Measurements from ENCODE around the gene TMEM225. TPM values are rescaled to one million over a fixed set of nuclear protein-coding genes. Genes with fewer than 3 reads are reported as not detected.

The TMEM225 gene
- total and polyA plus RNA-seq, 10 of the 15 experiments (the other 5 are each of a cell fraction or from before 2014, with no cell fraction given) = not detected

DNA sequence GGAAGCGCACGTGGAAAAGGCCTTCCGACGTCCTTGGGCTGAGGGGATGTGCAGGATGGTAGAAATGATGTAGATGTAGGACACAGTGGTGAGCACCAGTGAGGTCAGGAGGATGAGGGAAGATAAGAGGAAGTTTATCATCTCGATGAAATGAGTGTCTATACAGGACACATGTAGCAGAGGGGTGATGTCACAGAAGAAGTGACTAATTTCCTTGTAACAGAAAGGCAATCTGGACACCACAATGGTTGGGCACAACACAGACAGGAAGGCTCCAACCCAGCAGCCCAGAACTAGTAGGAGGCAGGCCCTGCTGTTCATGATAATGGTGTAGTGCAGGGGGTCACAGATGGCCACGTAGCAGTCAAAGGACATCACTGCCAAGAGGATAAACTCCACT, 44.3 kb downstream of the TMEM225 start:
- ChIA-PET POLR2A (no interaction called here), RAD21 (ENCODE audit: unreplicated experiment) (no interaction called here), SMC1A (ENCODE audit: uncharacterized antibody, unreplicated experiment) (interaction anchor here (0.6 kb wide), 1 partner anchor 64 kb away, joined by 3 read pairs; no protein-coding TSS in a partner anchor), CTCF (no interaction called here)
- Histone ChIP-seq H3K9ac (ENCODE audit: control insufficient read depth, insufficient read depth, low read length) (no peak overlapping the region), H3K9me3 (replicated peaks; ENCODE audit: control insufficient read depth, insufficient read depth, low read length) (no peaks in the 10 kb centered on the region), H3K36me3 (ENCODE audit: control insufficient read depth in 2 of 2, insufficient read depth in 2 of 2, low read length in 1 of 2) (no peaks in the 10 kb centered on the region), H3K27me3 (replicated peaks in 1 of 2; ENCODE audit: control insufficient read depth in 2 of 2, insufficient read depth in 2 of 2, low read length in 1 of 2) (no peaks in the 10 kb centered on the region; a peak in 1 of 4 replicates), H3K4me1 (ENCODE audit: control insufficient read depth, insufficient read depth, low read length) (no peaks in the 10 kb centered on the region), H4K20me1 (ENCODE audit: control insufficient read depth, insufficient read depth) (no peaks in the 10 kb centered on the region), H3K79me2 (ENCODE audit: control insufficient read depth, insufficient read depth, low read length) (no peaks in the 10 kb centered on the region), H3K4me3 (no peak overlapping the region), H2AFZ (ENCODE audit: control insufficient read depth, low read depth, low read length) (no peak overlapping the region), H3K27ac (ENCODE audit: control insufficient read depth, insufficient read depth) (no peak overlapping the region), H3K4me2 (ENCODE audit: control insufficient read depth, insufficient read depth) (no peak overlapping the region)
- DNase-seq (ENCODE audit: low read depth, low spot score) (no peak), ATAC-seq (no peak; the same call in 2 of the 3 replicates), FAIRE-seq (no peak)
- in situ Hi-C loops (cut with MboI) (no loop called here), intact Hi-C loops (cut with micrococcal nuclease; ENCODE audit: unreplicated experiment) (no loop called here)
- TF ChIP-seq, protein P1, sequence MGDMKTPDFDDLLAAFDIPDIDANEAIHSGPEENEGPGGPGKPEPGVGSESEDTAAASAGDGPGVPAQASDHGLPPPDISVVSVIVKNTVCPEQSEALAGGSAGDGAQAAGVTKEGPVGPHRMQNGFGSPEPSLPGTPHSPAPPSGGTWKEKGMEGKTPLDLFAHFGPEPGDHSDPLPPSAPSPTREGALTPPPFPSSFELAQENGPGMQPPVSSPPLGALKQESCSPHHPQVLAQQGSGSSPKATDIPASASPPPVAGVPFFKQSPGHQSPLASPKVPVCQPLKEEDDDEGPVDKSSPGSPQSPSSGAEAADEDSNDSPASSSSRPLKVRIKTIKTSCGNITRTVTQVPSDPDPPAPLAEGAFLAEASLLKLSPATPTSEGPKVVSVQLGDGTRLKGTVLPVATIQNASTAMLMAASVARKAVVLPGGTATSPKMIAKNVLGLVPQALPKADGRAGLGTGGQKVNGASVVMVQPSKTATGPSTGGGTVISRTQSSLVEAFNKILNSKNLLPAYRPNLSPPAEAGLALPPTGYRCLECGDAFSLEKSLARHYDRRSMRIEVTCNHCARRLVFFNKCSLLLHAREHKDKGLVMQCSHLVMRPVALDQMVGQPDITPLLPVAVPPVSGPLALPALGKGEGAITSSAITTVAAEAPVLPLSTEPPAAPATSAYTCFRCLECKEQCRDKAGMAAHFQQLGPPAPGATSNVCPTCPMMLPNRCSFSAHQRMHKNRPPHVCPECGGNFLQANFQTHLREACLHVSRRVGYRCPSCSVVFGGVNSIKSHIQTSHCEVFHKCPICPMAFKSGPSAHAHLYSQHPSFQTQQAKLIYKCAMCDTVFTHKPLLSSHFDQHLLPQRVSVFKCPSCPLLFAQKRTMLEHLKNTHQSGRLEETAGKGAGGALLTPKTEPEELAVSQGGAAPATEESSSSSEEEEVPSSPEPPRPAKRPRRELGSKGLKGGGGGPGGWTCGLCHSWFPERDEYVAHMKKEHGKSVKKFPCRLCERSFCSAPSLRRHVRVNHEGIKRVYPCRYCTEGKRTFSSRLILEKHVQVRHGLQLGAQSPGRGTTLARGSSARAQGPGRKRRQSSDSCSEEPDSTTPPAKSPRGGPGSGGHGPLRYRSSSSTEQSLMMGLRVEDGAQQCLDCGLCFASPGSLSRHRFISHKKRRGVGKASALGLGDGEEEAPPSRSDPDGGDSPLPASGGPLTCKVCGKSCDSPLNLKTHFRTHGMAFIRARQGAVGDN (IDR thresholded peaks at IDR 0.05) = no peak
- no peak for TF ChIP-seq CREM (IDR thresholded peaks at IDR 0.05; ENCODE audit: low read depth)
- no peak for TF ChIP-seq FOXK2 (IDR thresholded peaks at IDR 0.05)
- TF ChIP-seq, protein P2, sequence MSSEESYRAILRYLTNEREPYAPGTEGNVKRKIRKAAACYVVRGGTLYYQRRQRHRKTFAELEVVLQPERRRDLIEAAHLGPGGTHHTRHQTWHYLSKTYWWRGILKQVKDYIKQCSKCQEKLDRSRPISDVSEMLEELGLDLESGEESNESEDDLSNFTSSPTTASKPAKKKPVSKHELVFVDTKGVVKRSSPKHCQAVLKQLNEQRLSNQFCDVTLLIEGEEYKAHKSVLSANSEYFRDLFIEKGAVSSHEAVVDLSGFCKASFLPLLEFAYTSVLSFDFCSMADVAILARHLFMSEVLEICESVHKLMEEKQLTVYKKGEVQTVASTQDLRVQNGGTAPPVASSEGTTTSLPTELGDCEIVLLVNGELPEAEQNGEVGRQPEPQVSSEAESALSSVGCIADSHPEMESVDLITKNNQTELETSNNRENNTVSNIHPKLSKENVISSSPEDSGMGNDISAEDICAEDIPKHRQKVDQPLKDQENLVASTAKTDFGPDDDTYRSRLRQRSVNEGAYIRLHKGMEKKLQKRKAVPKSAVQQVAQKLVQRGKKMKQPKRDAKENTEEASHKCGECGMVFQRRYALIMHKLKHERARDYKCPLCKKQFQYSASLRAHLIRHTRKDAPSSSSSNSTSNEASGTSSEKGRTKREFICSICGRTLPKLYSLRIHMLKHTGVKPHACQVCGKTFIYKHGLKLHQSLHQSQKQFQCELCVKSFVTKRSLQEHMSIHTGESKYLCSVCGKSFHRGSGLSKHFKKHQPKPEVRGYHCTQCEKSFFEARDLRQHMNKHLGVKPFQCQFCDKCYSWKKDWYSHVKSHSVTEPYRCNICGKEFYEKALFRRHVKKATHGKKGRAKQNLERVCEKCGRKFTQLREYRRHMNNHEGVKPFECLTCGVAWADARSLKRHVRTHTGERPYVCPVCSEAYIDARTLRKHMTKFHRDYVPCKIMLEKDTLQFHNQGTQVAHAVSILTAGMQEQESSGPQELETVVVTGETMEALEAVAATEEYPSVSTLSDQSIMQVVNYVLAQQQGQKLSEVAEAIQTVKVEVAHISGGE (CRISPR knock-in tag; IDR thresholded peaks at IDR 0.05) = no peak
- TF ChIP-seq BACH1 (IDR thresholded peaks at IDR 0.05; ENCODE audit: borderline replicate concordance) = no peak
- TF ChIP-seq NR2C2 (IDR thresholded peaks at IDR 0.05; ENCODE audit: borderline replicate concordance, control insufficient read depth, insufficient read length, low read depth) = no peak
- no peak for TF ChIP-seq EED (IDR thresholded peaks at IDR 0.05; ENCODE audit: low read depth)
- TF ChIP-seq, protein P3, sequence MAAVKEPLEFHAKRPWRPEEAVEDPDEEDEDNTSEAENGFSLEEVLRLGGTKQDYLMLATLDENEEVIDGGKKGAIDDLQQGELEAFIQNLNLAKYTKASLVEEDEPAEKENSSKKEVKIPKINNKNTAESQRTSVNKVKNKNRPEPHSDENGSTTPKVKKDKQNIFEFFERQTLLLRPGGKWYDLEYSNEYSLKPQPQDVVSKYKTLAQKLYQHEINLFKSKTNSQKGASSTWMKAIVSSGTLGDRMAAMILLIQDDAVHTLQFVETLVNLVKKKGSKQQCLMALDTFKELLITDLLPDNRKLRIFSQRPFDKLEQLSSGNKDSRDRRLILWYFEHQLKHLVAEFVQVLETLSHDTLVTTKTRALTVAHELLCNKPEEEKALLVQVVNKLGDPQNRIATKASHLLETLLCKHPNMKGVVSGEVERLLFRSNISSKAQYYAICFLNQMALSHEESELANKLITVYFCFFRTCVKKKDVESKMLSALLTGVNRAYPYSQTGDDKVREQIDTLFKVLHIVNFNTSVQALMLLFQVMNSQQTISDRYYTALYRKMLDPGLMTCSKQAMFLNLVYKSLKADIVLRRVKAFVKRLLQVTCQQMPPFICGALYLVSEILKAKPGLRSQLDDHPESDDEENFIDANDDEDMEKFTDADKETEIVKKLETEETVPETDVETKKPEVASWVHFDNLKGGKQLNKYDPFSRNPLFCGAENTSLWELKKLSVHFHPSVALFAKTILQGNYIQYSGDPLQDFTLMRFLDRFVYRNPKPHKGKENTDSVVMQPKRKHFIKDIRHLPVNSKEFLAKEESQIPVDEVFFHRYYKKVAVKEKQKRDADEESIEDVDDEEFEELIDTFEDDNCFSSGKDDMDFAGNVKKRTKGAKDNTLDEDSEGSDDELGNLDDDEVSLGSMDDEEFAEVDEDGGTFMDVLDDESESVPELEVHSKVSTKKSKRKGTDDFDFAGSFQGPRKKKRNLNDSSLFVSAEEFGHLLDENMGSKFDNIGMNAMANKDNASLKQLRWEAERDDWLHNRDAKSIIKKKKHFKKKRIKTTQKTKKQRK (IDR thresholded peaks at IDR 0.05; ENCODE audit: low read depth, low read length) = no peak
- TF ChIP-seq HDGF (IDR thresholded peaks at IDR 0.05) = no peak
- no peak for TF ChIP-seq IRF4 (IDR thresholded peaks at IDR 0.05; ENCODE audit: low read depth, low read length)
- TF ChIP-seq KAT2A (conservative IDR thresholded peaks at IDR 0.05; ENCODE audit: control insufficient read depth, low read depth, low read length) = no peak
- WGBS (ENCODE audit: insufficient coverage, insufficient replicate concordance, low lambda C conversion rate, missing lambda C conversion rate) = 29% methylated on average over 6 of the region's 6 CpGs
- BruUV-seq (replicated peaks) = no TSS peak

All from GM12878 (cell line).